HG03060 (cell line): ENCODE results near the gene IL11.
"Not testable (repeated sequence)": the region's sequence is repeated elsewhere in the genome, so short reads cannot be mapped to it uniquely, and the experiment has no call there.

Experiments
- ATAC-seq: cut with Tn5 transposase; IDR thresholded peaks from one replicate; pipeline ENCODE4 v1.9.1; 2021; ENCODE audit warnings: low read depth, moderate number of reproducible peaks; ENCODE audit not compliant: unreplicated experiment

Gene IL11

DNA sequence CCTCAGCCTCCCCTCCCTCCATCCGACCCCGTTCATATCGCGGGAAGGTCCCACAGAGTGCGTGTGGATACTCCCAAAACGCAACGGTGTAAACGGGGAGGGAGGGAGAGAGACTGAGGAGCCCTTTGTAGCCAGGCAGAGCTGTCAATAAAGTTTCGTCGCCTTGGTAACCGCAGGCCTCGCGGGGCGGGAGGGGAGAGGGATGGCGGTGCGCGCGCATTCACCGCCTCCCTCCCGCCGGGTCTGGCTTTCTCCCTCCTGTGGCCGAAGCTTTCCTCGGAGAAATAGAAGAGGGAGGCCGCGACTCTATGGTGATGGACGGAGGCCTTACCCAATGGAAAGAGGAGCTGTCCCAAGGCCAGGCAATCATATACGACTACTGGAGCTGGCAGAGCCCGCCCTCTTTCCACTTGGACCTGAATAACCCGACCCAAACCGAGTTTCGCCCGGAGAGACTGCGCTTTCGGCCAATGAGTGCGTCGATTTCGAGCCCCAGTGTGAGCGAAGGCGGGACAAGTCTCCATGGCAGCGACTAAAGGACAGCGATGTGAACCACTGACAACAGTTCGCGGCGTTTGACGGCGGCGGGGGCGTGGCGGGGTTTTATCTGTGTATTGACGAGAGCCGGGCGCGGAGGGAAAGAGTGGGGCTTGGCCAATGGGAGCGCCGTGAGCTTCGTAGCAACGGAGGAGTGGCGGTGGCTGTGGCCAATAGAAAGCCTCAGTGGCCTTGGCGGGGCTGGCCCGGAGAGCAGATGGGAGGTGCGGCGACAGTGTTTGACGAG lies 31.0 kb downstream of the IL11 start, which contains the start of gene KMT5C:
Gene KMT5C (plus strand): TSS at position 772 of the 784 bp plus-strand sequence. CDS start 2,061 bp downstream, outside the sequence.
- ATAC-seq = peak; percentile 86

DNA sequence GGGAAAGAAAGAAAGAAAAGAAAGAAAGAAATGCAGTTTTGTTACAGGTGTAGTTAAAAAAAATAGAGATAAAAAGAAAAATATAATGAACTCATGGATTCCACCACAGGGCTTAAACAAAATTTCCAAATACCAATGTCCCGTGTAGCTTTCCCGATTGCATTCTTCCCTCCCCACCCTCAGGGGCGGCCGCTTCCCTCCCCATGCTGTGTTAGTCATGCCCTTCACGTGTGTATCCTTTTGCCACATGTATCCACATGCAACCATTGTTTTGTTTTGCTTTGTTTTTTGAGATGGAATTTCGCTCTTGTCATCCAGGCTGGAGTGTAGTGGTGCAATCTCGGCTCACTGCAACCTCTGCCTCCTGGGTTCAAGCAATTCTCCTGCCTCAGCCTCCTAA lies 34.2 kb downstream of the IL11 start:
- no peak for ATAC-seq

DNA sequence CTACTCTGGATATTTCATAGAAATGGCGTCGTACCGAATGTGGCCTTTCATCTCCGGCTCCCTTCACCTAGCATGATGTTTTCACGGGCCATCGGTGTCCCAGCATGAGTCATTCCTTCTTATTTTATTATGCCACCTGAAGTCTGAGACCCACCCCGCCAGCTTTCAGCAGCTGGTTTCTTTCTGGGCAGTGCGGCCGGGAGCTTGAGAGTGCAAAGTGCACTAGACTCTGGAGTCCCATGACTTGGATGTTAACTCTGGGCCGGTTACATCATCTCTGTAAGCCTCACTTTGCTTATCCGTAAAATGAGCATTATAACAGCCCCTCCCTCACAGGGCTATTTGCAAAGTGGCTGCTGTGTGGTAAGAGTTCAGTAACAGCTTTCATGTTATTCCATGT lies 36.4 kb downstream of the IL11 start:
- no peak for ATAC-seq

DNA sequence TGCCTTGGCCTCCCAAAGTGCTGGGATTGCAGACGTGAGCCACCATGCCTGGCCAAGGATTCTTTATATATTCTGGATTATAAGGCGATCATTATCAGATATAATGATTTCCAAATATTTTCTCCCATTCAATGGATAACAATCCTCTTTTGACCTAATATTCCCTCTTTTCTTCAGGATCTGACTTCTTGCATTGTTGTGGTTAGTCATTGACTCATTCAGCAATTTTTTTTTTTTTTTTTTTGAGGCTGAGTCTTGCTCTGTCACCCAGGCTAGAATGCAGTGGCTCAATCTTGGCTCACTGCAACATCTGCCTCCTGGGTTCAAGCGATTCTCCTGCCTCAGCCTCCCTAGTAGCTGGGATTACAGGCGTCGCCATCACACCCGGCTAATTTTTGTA lies 40.5 kb downstream of the IL11 start:
- ATAC-seq = not testable (repeated sequence)

DNA sequence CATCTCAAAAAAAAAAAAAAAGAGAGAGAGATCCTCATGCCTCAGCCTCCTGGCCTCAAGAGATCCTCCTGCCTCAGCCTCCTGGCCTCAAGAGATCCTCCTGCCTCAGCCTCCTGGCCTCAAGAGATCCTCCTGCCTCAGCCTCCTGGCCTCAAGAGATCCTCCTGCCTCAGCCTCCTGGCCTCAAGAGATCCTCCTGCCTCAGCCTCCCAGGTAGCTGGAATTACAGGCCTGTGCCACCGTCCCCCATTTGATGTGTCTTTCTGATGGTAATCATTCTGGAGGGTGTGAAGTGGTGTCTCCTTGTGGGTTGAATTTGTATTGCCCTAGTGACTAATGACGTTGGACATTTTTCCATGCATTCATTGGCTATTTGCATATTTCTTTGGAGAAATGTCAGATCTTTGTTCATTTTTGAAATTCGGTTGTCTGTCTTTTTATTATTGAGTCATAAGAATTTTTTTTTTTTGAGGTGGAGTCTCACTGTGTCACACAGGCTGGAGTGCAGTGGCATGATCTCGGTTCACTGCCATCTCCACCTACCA lies 41.4 kb downstream of the IL11 start:
- ATAC-seq = not testable (repeated sequence)

DNA sequence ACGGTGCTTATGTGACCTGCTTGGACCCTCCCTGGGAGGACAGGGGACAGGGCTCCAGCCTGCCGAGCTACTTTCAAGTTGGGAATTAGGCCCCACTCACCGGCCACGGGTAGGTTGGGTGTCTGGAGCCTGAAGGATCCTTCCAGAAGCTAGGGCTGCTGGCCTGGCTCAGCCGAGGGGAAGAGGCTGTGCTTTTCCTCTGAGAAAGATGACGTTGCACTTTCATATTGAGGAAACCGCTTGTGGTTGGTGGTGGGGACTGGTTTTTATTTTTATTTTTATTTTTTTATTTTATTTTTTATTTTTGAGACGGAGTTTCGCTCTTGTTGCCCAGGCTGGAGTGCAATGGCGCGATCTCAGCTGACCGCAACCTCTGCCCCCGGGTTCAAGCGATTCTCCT lies 45.1 kb downstream of the IL11 start, which contains the start of gene TMEM150B:
Gene TMEM150B (minus strand): TSS at position 170 of the 400 bp plus-strand sequence. CDS start 4,305 bp downstream, outside the sequence.
- no peak for ATAC-seq

DNA sequence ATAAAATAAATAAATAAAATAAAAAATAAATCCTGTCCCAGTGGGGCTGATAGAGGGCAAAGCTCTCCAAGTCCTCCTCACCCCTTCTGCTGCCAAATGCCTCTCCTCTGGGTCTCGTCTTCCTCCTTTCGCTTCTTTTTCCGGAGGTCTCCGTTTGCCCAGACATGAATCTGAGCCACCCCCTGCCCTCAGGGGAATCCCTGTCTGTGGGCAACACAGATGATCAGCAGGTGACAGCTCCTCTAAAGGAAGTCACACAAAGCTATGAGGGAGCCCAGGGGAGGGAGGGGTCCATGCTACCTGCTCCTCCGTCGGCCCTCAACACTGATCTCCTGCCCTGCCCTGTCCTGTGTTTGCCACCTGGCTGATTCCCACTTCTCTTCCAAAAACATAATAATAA lies 45.6 kb downstream of the IL11 start:
- ATAC-seq = no peak

DNA sequence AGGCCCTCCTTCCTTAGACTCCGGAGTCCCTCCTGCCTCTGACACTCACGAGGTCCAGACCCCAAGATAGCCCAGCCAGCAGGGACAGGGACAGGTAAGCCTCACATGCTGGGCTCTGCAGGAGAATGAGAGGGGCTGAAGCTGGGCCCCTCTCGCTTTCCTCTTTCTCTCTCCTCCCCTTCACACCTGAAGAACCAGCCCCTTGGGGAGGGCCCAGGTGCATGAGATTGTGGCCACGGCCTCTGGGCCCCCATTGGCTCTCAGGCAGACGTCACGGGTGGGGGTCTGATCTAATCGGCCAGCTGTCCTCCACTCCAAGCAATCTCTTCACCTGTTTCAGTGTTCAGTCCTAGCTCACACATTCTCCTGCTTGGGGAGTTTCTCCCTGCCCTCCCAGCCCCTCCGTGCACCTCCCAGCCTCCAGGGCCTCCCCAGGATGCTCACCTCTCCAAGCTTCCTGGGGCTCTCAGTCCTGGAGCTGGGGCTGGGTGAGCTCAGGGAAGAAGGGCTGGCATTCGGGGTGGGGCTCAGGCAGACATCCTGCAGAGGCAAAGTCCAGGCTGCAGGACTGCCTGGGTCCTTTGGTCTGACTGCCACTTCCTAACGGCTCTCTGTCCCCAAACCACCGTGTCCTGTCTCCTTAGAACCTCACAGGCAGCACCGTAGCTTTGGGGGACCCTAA lies 47.9 kb downstream of the IL11 start:
- ATAC-seq = no peak

DNA sequence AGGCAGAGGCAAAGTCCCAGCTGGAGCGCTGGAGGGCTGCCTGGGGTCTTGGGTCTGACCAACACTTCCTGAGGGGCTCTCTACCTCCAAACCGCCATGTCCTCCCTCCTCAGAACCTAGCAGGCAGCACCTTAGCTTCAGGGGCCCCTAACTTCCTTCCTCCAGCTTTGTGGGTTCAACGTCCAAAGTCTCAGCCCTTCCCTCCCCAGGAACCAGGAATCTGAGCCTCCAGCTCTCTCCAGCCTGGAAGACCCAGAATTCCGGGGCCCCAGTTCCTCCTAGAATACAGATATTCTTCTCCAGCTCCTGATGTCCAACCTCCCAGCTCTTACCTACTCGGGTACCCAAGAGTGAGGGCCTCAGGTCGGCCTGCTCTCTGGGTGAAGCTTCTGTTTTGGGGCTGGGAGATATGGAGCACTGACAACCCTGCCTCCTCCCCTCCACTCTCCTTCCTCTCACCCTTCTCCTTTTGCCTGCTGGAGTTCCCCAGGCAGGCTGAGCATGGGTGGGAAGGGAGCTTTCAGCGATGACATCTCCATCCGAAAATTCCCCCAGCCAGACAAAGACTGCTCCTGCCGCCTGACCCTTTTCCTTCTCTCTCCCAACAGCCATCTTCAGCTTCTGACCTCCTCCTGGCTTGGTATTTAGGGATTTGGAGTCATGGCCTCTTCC lies 48.7 kb downstream of the IL11 start:
- ATAC-seq = no peak

DNA sequence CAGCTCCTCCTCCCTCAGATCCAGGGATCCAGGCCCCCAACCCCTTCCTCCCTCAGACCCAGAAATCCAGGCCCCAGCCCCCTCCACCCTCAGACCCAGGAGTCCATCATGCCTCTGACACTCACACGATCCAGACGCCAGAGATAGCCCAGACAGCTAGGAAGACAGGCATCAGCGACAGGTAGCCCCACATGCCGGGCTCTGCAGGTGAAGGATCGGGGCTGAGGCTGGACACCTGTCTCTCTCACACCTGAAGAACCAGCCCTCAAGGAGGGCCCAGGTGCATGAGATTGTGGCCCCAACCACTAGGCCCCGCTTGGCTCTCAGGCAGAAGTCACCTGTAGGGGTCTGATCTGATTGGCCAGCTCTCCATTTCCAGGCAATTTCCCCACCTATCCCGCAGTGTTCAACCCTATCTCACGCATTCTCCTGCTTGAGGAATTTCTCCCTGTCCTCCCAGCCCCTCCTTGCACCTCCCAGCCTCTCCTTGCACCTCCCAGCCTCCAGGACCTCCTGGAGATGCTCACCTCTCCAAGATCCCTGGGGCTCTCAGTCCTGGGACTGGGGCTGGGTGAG lies 49.3 kb downstream of the IL11 start:
- ATAC-seq = no peak

DNA sequence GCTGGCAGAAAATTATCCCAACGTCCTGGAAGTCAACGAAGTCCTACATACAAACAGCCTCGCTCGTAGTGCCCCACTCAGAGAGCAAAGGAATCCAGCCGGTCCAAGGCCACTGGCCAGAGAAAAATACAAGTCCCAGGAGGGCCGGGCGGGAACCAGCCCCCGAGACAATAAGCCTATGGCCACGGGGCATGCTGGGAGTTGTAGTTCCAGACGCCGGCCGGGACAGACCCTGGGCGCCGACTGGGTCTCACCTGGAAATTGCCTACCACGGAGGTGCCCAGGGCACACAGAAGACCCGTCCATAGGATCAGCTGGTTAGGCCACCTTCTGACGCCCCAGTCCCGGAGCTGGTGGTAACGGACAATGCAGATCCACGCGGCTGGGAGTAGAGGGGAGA lies 50.5 kb downstream of the IL11 start:
- no peak for ATAC-seq

DNA sequence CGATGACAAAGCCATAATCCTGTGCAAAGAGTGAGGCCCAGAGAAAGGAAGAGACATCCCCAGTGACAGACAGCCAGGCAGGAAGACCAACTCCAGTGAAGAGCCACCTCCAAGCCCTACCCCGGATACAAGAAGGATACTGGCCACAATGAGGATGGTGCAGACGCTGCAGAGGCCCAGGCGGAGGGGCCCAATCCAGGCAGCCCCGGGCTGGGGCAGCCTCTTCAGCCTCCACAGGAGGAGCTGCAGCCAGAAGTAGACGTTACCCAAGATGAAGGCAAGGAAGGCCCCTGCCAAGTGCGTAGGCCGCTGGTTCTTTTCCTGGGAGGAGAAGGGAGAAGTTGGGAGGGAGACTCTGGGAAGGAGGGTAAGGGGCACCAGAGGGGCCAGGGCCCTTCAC lies 53.6 kb downstream of the IL11 start:
- no peak for ATAC-seq

DNA sequence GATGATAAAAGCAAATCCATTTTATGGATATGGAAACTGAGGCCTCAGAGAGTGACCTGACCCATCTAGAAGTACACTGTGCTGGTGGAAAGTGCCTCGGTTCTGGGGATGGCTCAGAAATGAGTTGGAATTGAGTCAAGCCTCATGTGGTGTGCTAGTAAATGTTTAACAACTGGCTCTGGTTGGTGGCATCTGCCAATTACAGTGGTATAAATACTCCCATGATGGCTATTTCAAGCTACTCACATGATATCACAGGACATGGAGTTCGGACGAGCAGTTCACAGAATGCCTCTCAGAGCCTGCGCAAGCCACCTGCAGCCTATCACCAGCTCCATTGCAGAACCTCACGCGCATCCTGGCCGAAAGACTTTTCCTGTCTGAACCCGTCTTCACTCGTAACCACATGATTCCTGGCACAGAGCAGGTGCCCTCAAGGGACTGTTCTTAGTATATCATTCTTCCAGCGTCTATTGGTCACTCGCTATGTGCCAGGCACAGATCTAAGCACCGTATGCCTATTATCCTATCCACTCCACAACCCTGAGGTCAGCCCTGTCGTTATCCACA lies 54.2 kb downstream of the IL11 start:
- no peak for ATAC-seq

DNA sequence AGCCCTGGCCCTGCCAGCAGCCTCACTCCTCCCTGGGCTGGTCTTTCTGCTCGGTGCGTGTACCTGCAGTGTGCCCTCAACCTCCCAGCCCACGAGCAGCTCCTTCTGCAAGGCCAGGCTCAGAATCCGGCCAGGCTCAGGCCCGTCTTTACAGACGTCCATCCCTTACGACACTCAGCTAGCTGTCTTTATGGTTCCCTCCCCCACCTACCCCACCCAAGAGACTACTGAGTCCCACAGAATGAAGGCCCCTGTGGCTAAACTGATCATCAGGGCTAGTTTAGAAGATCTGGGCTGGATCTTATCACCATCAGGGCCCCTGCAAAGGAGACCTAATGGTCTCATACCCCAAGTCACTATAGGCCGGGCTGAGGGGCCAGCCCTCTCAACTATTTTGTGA lies 55.9 kb downstream of the IL11 start:
- no peak for ATAC-seq
